HG02973 (cell line): Measurements from ENCODE around the gene PPP1R3D.
A peak's percentile ranks its signal among the peaks of the same experiment; 100 is the strongest.

Experiments
- ATAC-seq: cut with Tn5 transposase; IDR thresholded peaks from one replicate; pipeline ENCODE4 v1.9.1; 2021; ENCODE audit warnings: moderate library complexity; ENCODE audit not compliant: unreplicated experiment

Gene PPP1R3D

GRCh38 chr20:59948828-59949720 lies 9.0 kb upstream of the PPP1R3D start:
- no peak for ATAC-seq

DNA sequence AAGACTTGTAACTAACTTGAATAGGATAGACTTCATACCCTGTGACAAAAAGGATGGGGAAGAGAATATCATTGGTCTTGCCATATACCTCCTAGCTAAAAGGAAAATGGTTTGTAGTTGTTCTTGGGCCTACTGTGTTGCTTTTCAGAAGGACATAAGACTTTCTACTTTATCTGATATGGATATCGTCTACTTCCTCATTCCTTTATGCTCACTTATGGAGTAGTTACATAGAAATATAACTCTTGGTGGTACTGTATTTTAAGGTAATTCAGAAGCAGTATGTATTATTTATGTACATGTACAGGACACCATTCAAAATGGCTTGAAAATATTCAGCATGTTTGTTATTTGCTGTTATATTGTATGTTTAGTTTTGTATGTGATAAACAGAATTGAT lies 8.1 kb upstream of the PPP1R3D start:
- no peak for ATAC-seq

GRCh38 chr20:59947376-59947775 lies 7.3 kb upstream of the PPP1R3D start:
- ATAC-seq, result no peak

DNA sequence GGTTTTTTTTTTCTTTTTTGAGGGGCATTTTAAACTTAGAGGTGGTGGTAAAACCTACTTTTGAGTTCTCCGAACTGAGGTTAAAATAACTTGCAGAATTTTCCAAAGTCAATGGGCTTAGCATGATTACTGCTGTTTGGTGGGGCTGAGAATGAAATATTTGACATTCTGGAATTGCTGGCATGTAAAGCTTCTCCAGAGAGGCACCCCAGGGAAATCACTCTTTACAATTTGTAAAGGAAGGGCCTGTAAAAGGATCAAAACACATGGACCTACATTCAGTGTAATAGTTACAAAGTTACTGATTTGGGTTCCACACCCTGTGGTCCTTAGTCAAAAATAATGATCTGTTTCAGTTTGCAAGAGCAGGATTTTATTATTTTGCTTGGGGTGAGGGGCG lies 5.6 kb upstream of the PPP1R3D start:
- ATAC-seq, result no peak

DNA sequence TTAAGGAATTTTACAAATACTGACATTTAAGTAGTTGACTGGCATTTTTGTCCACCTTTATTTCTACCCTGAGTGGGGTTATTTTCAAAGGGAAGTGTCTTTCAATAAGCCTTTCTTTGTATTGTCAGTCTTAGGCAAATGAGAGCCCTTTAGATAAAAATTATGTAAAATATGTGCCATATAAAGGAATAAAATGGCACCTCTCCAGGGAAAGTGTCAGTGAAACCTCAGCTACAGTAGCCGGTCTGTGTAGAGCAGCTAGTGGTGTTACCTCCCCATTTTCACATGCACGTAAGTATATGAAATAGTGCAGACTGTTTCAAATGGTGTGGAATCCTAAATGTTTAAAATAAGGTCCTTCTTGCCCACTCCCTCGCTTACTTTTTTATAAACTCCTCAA lies 5.1 kb upstream of the PPP1R3D start:
- no peak for ATAC-seq

- no peak for ATAC-seq
Measured at GRCh38 chr20:59944726-59945125, 4.6 kb upstream of the PPP1R3D start.

DNA sequence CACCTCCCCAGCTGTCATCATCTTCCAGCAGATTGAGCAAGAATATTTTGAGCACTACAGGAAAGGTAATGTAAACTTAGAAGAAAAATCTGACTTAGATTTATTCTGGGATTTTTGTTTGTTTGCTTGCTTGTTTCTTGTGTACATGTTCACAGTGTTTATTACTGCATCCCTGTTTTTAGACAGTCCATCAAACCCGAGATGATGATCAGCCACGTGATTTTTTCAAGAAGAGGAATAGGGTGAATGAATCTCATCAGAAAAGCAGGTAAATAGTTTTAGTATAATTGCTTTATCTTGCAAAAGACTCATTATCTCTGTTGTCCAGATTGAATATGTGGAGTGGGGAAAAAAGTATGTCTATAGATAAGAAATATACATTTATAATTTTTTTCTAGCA lies 2.1 kb upstream of the PPP1R3D start:
- ATAC-seq, result no peak

DNA sequence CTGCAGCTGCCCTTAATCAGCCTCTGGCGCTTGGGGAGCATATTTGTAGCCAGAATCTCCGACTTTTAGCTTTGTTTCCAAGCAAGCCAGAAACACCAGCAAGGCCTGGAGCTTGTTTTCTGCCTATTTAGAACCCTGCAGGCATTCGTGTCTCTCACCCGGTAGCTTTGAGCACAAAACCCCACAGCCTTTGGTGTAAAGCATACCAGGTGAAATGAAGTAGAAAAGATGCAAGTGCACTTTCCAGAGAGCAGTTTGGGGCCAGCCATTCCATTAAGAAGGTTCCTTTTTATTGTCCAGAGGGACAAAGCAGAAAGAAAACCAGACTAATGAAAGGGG lies 820 bp upstream of the PPP1R3D start:
- no peak for ATAC-seq

- ATAC-seq, result peak; percentile 30
Measured at GRCh38 chr20:59939879-59940128, 301 bp downstream of the PPP1R3D start.

- no peak for ATAC-seq
Measured at GRCh38 chr20:59939052-59939878, 840 bp downstream of the PPP1R3D start.

DNA sequence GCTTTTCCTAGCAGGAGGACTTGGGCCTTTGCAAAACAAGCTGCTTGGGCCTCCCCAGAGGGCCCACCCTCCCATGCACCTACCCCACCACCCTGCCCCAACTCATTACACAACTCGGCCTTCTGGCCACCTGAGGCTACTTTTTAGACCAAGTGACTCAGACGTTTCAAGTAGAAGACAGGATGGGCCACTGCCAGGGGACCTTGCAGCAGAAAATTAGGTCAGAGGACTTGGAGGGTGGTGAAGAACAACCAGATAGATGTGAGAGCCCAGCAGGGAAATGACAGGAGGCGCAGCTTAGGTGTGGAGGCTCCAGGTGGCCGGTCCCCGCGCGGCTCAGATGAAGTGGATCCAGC lies 1.4 kb downstream of the PPP1R3D start:
- no peak for ATAC-seq

DNA sequence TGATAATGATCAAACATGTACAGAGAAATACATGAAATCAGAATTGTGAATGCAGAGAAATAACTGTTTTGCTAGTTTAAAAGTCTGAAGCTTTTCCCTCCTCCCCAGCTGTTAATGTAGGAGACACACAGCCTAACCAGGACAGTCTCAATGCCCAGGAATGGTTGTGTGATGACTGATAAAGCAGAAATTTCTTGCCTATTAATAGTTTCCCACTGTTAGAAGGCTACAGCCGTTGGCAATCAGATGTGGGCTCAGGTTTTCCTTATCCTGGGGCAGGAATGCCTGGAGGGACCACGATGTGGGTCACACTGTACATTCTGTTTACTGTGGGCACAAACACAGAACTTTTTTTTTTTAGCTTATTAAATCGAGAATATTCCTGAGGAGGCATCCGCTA lies 1.9 kb downstream of the PPP1R3D start:
- ATAC-seq, result no peak

- no peak for ATAC-seq
Measured at GRCh38 chr20:59937150-59937549, 3.0 kb downstream of the PPP1R3D start.

GRCh38 chr20:59936409-59936808 lies 3.7 kb downstream of the PPP1R3D start:
- ATAC-seq, result no peak

DNA sequence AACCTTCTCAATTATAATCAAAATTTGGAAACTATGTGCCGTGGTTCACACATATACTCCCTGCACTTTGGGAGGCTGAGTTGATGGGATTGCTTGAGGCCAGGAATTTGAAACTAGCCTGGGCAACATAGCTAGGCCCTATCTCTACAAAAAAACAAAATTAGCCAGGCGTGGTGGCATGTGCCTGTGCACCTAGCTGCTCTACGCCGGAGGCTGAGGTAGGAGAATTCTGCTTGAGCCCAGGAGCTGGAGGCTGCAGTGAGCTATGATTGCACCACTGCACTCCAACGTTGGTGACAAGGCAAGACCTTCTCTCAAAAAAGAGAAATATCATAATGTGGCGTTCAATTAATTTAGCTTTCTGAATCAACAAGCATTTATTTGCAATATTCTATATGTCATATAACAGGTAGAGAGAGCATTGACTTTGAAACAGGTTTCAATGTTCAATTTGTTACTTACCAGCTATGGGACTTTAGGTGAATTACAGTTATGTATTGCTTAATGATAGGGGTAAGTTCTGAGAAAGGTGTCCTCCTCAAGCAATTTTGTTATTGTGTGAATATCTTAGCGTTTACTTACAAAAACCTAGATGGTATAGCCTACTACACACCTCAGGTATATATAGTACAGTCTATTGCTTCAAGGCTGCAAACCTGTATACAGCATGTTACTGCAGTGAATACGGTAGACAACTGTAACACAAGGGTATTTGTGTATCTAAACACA lies 4.5 kb downstream of the PPP1R3D start:
- no peak for ATAC-seq

- ATAC-seq, result peak; percentile 49
Measured at GRCh38 chr20:59933849-59934585, 6.1 kb downstream of the PPP1R3D start.

GRCh38 chr20:59933296-59933848 lies 6.7 kb downstream of the PPP1R3D start, which contains the start of gene SYCP2:
SYCP2 (minus strand) TSS chr20:59933637; CDS start chr20:59922413, 11,224 bp downstream.
- ATAC-seq, result peak; percentile 44

DNA sequence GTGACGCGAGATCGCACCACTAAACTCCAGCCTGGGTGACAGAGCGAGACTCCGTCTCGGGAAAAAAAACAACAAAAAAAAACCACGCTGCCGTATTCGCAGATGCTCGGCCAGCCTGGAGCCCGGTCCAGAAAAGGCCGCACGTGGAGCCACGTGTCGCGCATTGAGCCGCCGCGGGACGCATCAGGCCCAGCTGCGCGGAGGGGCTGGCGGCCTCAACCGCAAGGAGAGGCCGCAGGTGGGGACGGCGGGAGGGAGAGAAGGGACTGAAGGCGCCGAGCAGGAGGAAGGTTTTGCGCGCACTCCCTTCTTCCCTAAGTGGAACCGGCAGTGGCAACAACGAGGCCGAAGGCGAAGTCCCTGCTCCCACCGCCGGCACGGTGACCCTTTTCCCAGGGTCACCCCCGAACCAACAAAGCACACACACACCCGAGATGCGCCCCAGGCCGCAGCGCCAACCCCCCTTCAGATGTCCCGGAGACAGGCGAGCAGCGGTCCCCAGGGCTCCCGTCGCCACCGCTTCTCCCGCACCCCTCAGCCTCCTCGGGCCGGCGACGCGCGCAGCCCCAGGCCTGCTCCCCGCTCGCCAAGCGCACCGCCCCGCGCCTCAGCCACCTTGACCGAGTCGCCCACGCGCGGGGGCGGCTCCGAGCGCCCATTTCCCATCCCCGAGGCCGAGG lies 7.3 kb downstream of the PPP1R3D start:
- no peak for ATAC-seq

- no peak for ATAC-seq
Measured at GRCh38 chr20:59931511-59932312, 8.4 kb downstream of the PPP1R3D start.
